WERI-Rb-1 (cell line): ENCODE data around the gene GPM6B.

Experiments used
- DNase-seq: peaks from one replicate; pipeline ENCODE4 v3.0.0-alpha.2; 2020
- H3K27ac ChIP-seq: fragments of 250-450 bp; sonication (Bioruptor Pico); 2 replicates; pipeline ENCODE4 v1.5.1; 2020; ENCODE audit warnings: mild to moderate bottlenecking, moderate library complexity
- H3K27me3 ChIP-seq: fragments of 250-450 bp; sonication (Bioruptor Pico); 2 replicates; pipeline ENCODE4 v1.5.1; 2021; ENCODE audit warnings: mild to moderate bottlenecking, low read depth, moderate library complexity; ENCODE audit not compliant: insufficient read depth, severe bottlenecking
- H3K36me3 ChIP-seq: fragments of 250-450 bp; sonication (Bioruptor Pico); 2 replicates; pipeline ENCODE4 v1.5.1; 2020; ENCODE audit warnings: mild to moderate bottlenecking, moderate library complexity
- H3K4me3 ChIP-seq: 2 replicates; pipeline ENCODE4 v1.5.1; 2011; ENCODE audit warnings: low read depth, mild to moderate bottlenecking, control low read depth, low read length
- H3K9me3 ChIP-seq: fragments of 250-450 bp; sonication (Bioruptor Pico); 2 replicates; pipeline ENCODE4 v1.5.1; 2021; ENCODE audit warnings: mild to moderate bottlenecking, moderate library complexity; ENCODE audit not compliant: severe bottlenecking
- TF ChIP-seq, protein P1 (sequence below): IDR thresholded peaks from 2 replicates; pipeline ENCODE4 v1.5.1; 2011; ENCODE audit warnings: low read depth, mild to moderate bottlenecking, control low read depth, inconsistent platforms, low read length

Gene GPM6B

GRCh38 chrX:13778916-13779315 lies 38.0 kb downstream of the GPM6B start:
- H3K27me3 ChIP-seq = no peaks in the 10 kb centered on the region
- H3K27ac ChIP-seq = no peak overlapping the region
- TF ChIP-seq, protein P1, sequence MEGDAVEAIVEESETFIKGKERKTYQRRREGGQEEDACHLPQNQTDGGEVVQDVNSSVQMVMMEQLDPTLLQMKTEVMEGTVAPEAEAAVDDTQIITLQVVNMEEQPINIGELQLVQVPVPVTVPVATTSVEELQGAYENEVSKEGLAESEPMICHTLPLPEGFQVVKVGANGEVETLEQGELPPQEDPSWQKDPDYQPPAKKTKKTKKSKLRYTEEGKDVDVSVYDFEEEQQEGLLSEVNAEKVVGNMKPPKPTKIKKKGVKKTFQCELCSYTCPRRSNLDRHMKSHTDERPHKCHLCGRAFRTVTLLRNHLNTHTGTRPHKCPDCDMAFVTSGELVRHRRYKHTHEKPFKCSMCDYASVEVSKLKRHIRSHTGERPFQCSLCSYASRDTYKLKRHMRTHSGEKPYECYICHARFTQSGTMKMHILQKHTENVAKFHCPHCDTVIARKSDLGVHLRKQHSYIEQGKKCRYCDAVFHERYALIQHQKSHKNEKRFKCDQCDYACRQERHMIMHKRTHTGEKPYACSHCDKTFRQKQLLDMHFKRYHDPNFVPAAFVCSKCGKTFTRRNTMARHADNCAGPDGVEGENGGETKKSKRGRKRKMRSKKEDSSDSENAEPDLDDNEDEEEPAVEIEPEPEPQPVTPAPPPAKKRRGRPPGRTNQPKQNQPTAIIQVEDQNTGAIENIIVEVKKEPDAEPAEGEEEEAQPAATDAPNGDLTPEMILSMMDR = no peak
- no peak overlapping the region for H3K4me3 ChIP-seq
- DNase-seq = no peak
- H3K9me3 ChIP-seq = no peaks in the 10 kb centered on the region
- peaks cover 12% of the 10 kb centered on the region for H3K36me3 ChIP-seq

GRCh38 chrX:13776387-13776786 lies 40.5 kb downstream of the GPM6B start:
- H3K36me3 ChIP-seq = peaks cover 18% of the 10 kb centered on the region
- no peaks in the 10 kb centered on the region for H3K9me3 ChIP-seq
- DNase-seq = no peak
- no peak overlapping the region for H3K27ac ChIP-seq
- H3K4me3 ChIP-seq = no peak overlapping the region
- no peaks in the 10 kb centered on the region for H3K27me3 ChIP-seq
- TF ChIP-seq, protein P1 = no peak

DNA sequence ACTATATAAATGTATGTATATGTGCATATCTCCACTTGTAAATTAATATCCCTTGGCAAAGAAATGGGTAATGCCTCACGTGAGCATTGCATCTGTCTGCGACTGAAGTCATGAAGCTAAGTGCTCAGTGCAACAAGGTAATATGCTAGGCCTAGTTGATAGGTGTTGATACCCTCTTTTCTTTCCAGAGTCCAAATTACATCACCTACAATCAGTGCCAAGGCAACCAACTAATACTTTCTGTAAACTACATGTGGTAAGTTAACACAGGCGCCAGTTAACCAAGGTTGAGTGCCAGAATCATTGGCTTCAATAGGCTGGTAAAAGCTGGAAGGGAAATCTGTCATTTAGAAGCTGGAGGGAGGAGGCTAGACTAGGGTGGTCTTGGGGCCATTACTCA lies 41.1 kb downstream of the GPM6B start:
- Histone ChIP-seq H3K36me3 (peaks cover 19% of the 10 kb centered on the region), H3K4me3 (no peak overlapping the region), H3K27me3 (no peaks in the 10 kb centered on the region), H3K27ac (no peak overlapping the region), H3K9me3 (no peaks in the 10 kb centered on the region)
- no peak for DNase-seq
- TF ChIP-seq, protein P1 = no peak

- H3K36me3 ChIP-seq = peaks cover 29% of the 10 kb centered on the region
- no peaks in the 10 kb centered on the region for H3K9me3 ChIP-seq
- no peaks in the 10 kb centered on the region for H3K27me3 ChIP-seq
- TF ChIP-seq, protein P1 = no peak
- H3K4me3 ChIP-seq = no peak overlapping the region
- DNase-seq = no peak
- peak overlapping the region; percentile 1; the same call in 1 of the 2 replicates for H3K27ac ChIP-seq
Measured at GRCh38 chrX:13774696-13775095, 42.2 kb downstream of the GPM6B start.

GRCh38 chrX:13770013-13770535 lies 46.8 kb downstream of the GPM6B start:
- Histone ChIP-seq H3K4me3 (no peak overlapping the region), H3K9me3 (no peaks in the 10 kb centered on the region), H3K27me3 (no peaks in the 10 kb centered on the region), H3K36me3 (peaks cover 55% of the 10 kb centered on the region), H3K27ac (no peak overlapping the region)
- TF ChIP-seq, protein P1 = no peak
- no peak for DNase-seq

- H3K36me3 ChIP-seq = peaks cover 55% of the 10 kb centered on the region
- no peak overlapping the region for H3K4me3 ChIP-seq
- H3K9me3 ChIP-seq = no peaks in the 10 kb centered on the region
- DNase-seq = no peak
- H3K27me3 ChIP-seq = no peaks in the 10 kb centered on the region
- TF ChIP-seq, protein P1 = no peak
- no peak overlapping the region for H3K27ac ChIP-seq
Measured at GRCh38 chrX:13768939-13769338, 48.0 kb downstream of the GPM6B start.
